ENCODE results near the gene NFKBIB. TPM values are rescaled to one million over a fixed set of nuclear protein-coding genes. Genes with fewer than 3 reads are reported as not detected.
A peak's percentile ranks its signal among the peaks of the same experiment; 100 is the strongest.
"Not testable (repeated sequence)": the region's sequence is repeated elsewhere in the genome, so short reads cannot be mapped to it uniquely, and the experiment has no call there.

Gene NFKBIB
- polyA plus RNA-seq, 2 of the 4 experiments (the other 2 are of a cell fraction) = 35.0 to 61.7 TPM

DNA sequence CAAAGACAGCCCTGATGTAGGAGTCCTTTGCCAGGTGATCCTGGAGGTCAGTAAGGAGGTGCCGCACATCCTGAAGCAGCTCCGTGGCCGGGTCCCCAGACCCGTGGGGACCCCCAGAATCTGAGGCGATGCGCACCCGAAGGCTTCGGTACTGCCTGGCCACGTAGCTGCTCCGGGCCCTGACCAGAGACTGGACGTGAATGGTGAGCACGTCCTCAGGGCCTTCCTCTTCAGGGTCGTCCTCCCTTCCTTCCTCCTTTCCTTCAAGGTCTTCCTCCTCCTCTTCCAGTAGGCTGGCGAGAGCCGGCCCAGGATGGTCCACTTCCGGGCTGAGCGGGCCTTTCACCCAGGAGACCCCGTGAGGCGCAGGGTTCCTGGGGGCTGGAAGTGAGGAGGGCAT, 29.2 kb upstream of the NFKBIB start:
- peaks cover 13% of the 10 kb centered on the region; the same call in 2 of the 3 replicates for H3K4me1 ChIP-seq
- no peak overlapping the region for H3K27ac ChIP-seq
- no peak for DNase-seq (ENCODE audit: low read depth in 1 of 2, low spot score in 1 of 2)
- ChIA-PET CTCF (interaction anchor here (0.7 to 31.8 kb wide), 25 partner anchors 2 to 467 kb away, joined by 3 to 652 read pairs (median 5); partner anchors contain the start of genes ECH1, EIF3K, FAM98C and HNRNPL), POLR2A (interaction anchor here (1.5 kb wide), 1 partner anchor 18 kb away, joined by 6 read pairs; no protein-coding TSS in a partner anchor)
- no peak overlapping the region for H3K4me3 ChIP-seq
- no peak; a peak in 1 of 6 replicates for ATAC-seq
- H3K9me3 ChIP-seq = no peaks in the 10 kb centered on the region
- WGBS (ENCODE audit: missing lambda C conversion rate) = 93% methylated on average over 19 of the region's 19 CpGs
- FAIRE-seq = no peak
- TF ChIP-seq BHLHE40 (IDR thresholded peaks at IDR 0.05; ENCODE audit: low read depth, low read length) = no peak
- TF ChIP-seq E2F6 (IDR thresholded peaks at IDR 0.05; ENCODE audit: borderline replicate concordance, low read depth) = no peak
- TF ChIP-seq CBX8 (IDR thresholded peaks at IDR 0.05) = no peak
- TF ChIP-seq HOXB5 (CRISPR knock-in tag; IDR thresholded peaks at IDR 0.05) = no peak
- TF ChIP-seq MYC (IDR thresholded peaks at IDR 0.05; ENCODE audit: borderline replicate concordance, low read length) = no peak
- TF ChIP-seq, protein P1, sequence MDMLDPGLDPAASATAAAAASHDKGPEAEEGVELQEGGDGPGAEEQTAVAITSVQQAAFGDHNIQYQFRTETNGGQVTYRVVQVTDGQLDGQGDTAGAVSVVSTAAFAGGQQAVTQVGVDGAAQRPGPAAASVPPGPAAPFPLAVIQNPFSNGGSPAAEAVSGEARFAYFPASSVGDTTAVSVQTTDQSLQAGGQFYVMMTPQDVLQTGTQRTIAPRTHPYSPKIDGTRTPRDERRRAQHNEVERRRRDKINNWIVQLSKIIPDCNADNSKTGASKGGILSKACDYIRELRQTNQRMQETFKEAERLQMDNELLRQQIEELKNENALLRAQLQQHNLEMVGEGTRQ (IDR thresholded peaks at IDR 0.05) = no peak
- TF ChIP-seq NFE2L2 (conservative IDR thresholded peaks at IDR 0.05; ENCODE audit: low read length) = no peak
- TF ChIP-seq MAZ (IDR thresholded peaks at IDR 0.05; ENCODE audit: borderline replicate concordance, low read depth, low read length) = no peak
- no peak for TF ChIP-seq EP300 (IDR thresholded peaks at IDR 0.05)
- TF ChIP-seq PBX3 (IDR thresholded peaks at IDR 0.05) = no peak
- no peak for TF ChIP-seq RAD21 (conservative IDR thresholded peaks at IDR 0.05 in 1 of 2, IDR thresholded peaks at IDR 0.05 in 1 of 2)
- TF ChIP-seq ZFP36 (IDR thresholded peaks at IDR 0.05; ENCODE audit: borderline replicate concordance, partially characterized antibody) = no peak
- TF ChIP-seq ESRRA (IDR thresholded peaks at IDR 0.05; ENCODE audit: borderline replicate concordance, low read length) = no peak
- TF ChIP-seq, protein P2, sequence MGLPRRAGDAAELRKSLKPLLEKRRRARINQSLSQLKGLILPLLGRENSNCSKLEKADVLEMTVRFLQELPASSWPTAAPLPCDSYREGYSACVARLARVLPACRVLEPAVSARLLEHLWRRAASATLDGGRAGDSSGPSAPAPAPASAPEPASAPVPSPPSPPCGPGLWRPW (IDR thresholded peaks at IDR 0.05) = no peak
- TF ChIP-seq RNF2 (IDR thresholded peaks at IDR 0.05; ENCODE audit: borderline replicate concordance, low read depth) = no peak
- TF ChIP-seq HOXB13 (CRISPR knock-in tag; IDR thresholded peaks at IDR 0.05; ENCODE audit: low read depth) = no peak
- TF ChIP-seq POLR2AphosphoS2 (conservative IDR thresholded peaks at IDR 0.05; ENCODE audit: low read length) = no peak
- TF ChIP-seq GATA3 (IDR thresholded peaks at IDR 0.05; ENCODE audit: borderline replicate concordance) = no peak
- no peak for TF ChIP-seq FOSL2 (IDR thresholded peaks at IDR 0.05)
- TF ChIP-seq FOSL2 (CRISPR knock-in tag; IDR thresholded peaks at IDR 0.05) = no peak
- peak overlapping the region; percentile 74; the same call in 2 of the 3 replicates for H3K4me2 ChIP-seq

GRCh38 chr19:38873400-38873799, 26.4 kb upstream of the NFKBIB start:
- H3K27ac ChIP-seq; ATAC-seq; H3K9me3 ChIP-seq; FAIRE-seq; H3K4me3 ChIP-seq; POLR2A ChIA-PET; DNase-seq (ENCODE audit: low read depth in 1 of 2, low spot score in 1 of 2); H3K4me2 ChIP-seq: not testable (repeated sequence)
- WGBS (ENCODE audit: missing lambda C conversion rate) = 91% methylated on average over 10 of the region's 10 CpGs
- peaks cover 17% of the 10 kb centered on the region for H3K4me1 ChIP-seq
- CTCF ChIA-PET = interaction anchor here (0.7 to 31.8 kb wide), 5 partner anchors 5 to 109 kb away, joined by 3 to 652 read pairs (median 45); partner anchors contain the start of genes MRPS12, RINL and SARS2

Data from A549 (cell line).